GM19452 (cell line): ENCODE measurements around the gene ATF3.
A peak's percentile ranks its signal among the peaks of the same experiment; 100 is the strongest.

Experiments used
- ATAC-seq: cut with Tn5 transposase; IDR thresholded peaks from one replicate; pipeline ENCODE4 v1.9.1; 2021; ENCODE audit not compliant: unreplicated experiment

ATF3 gene

GRCh38 chr1:212607913-212608391, 609 bp upstream of the ATF3 start:
- peak; percentile 3 for ATAC-seq

GRCh38 chr1:212608959-212609700, 569 bp downstream of the ATF3 start:
- ATAC-seq = peak; percentile 11

GRCh38 chr1:212609701-212610574, 1.4 kb downstream of the ATF3 start:
- ATAC-seq = no peak

- no peak for ATAC-seq
Observed at GRCh38 chr1:212610575-212610967, 2.0 kb downstream of the ATF3 start.

GRCh38 chr1:212611000-212611948, 2.7 kb downstream of the ATF3 start:
- no peak for ATAC-seq

- ATAC-seq = no peak
Observed at GRCh38 chr1:212612041-212612961, 3.7 kb downstream of the ATF3 start.

- ATAC-seq = no peak
Observed at GRCh38 chr1:212613440-212614335, 5.1 kb downstream of the ATF3 start.

- no peak for ATAC-seq
Observed at GRCh38 chr1:212614453-212615200, 6.1 kb downstream of the ATF3 start.

- ATAC-seq = no peak
Observed at GRCh38 chr1:212615201-212615470, 6.6 kb downstream of the ATF3 start.

- no peak for ATAC-seq
Observed at GRCh38 chr1:212618466-212619210, 10.1 kb downstream of the ATF3 start.

GRCh38 chr1:212620293-212620692, 11.7 kb downstream of the ATF3 start:
- ATAC-seq = no peak

GRCh38 chr1:212621043-212621948, 12.7 kb downstream of the ATF3 start:
- no peak for ATAC-seq

- ATAC-seq = no peak
Observed at GRCh38 chr1:212621949-212622305, 13.4 kb downstream of the ATF3 start.

- no peak for ATAC-seq
Observed at GRCh38 chr1:212622467-212622866, 13.9 kb downstream of the ATF3 start.

- no peak for ATAC-seq
Observed at GRCh38 chr1:212622906-212623305, 14.3 kb downstream of the ATF3 start.

GRCh38 chr1:212623603-212624002, 15.0 kb downstream of the ATF3 start:
- ATAC-seq = no peak
